Esophagus squamous epithelium (tissue), 5 donors: Measurements from ENCODE around the gene BEST2. TPM values are rescaled to one million over a fixed set of nuclear protein-coding genes. Genes with fewer than 3 reads are reported as not detected.

ENCODE experiments used
- DNase-seq: peaks from one replicate; lab custom pipeline; 2025; lab: John Stamatoyannopoulos, UW
- H3K27ac ChIP-seq, 4 donors: fragments of 200-600 bp; sonication (generic); one replicate each; pipeline ENCODE4 v1.5.1; 2016 to 2019; ENCODE audit warnings: mild to moderate bottlenecking in 1 of 4
- H3K27me3 ChIP-seq, 4 donors: fragments of 200-600 bp; sonication (generic); 1 replicate in 3 of 4; 2 replicates in 1 of 4; pipeline versions ENCODE4 v1.5.1 to v1.6.0; 2017 to 2021; ENCODE audit warnings: antibody characterized with exemption in 1 of 4
- H3K36me3 ChIP-seq, 3 donors: fragments of 200-600 bp; sonication (generic); one replicate each; pipeline ENCODE4 v1.5.1; 2016 to 2019
- H3K4me1 ChIP-seq, 3 donors: fragments of 200-600 bp; sonication (generic); one replicate each; pipeline ENCODE4 v1.5.1; 2017 to 2019
- H3K4me3 ChIP-seq, 4 donors: fragments of 200-600 bp; sonication (generic); 1 replicate in 3 of 4; 2 replicates in 1 of 4; pipeline ENCODE4 v1.5.1; 2016 to 2019; ENCODE audit warnings: mild to moderate bottlenecking in 2 of 4, moderate library complexity in 1 of 4
- H3K9me3 ChIP-seq, 3 donors: fragments of 200-600 bp; sonication (generic); one replicate each; pipeline ENCODE4 v1.5.1; 2016 to 2019
- POLR2A ChIP-seq, 4 donors: fragments of 450-650 bp; IDR thresholded peaks; one replicate each; pipeline ENCODE4 v1.6.1; 2017; ENCODE audit warnings: antibody characterized with exemption in 4 of 4, mild to moderate bottlenecking in 4 of 4, moderate library complexity in 3 of 4
- WGBS, 2 donors: methylation state at CpG; one replicate each; pipeline ENCODE4 v1.1.5; 2018; 5-methylcytosine and 5-hydroxymethylcytosine counted together
- intact Hi-C: fragments of 100-400 bp; cut with DNase I; formaldehyde crosslinking; loops from one replicate; pipeline ENCODE4 v1.15.0; 2022
- total RNA-seq, 4 donors: library from RNA; depleted of rRNA; stranded (reverse); fragments of >200 nt; gene quantifications; one replicate each; pipeline ENCODE4 v1.1.0, GENCODE V29; 2016
- TF ChIP-seq, protein P1 (sequence below), 6 experiments: fragments of 450-650 bp in 4 of 6; fragments of 200-600 bp in 2 of 6; sonication (generic) in 2 of 6; IDR thresholded peaks; one replicate each; pipeline ENCODE4 v1.5.1; 2016 to 2019; ENCODE audit warnings: antibody characterized with exemption in 6 of 6, mild to moderate bottlenecking in 4 of 6, moderate library complexity in 4 of 6
- donor health status: DM: yes; HTN: yes; CAD: no.

Gene BEST2
- total RNA-seq, 4 donors from 2014 or later = 0.27 to 1.3 TPM; not detected in 2

- Histone ChIP-seq H3K36me3 (peaks cover 13 to 52% (median 25%) of the 10 kb centered on the region in 3 donors), H3K27me3 (no peaks in the 10 kb centered on the region), H3K4me1 (peaks cover 22 to 38% (median 22%) of the 10 kb centered on the region in 3 donors), H3K27ac (no peak overlapping the region), H3K9me3 (no peaks in the 10 kb centered on the region), H3K4me3 (no peak overlapping the region)
- no peak for DNase-seq
- whole genome bisulfite sequencing, 2 donors = 72 to 100% methylated on average over 5 to 6 of the region's 9 CpGs
- intact Hi-C loops = no loop called here
- no peak for TF ChIP-seq POLR2A (IDR thresholded peaks at IDR 0.05)
- TF ChIP-seq, protein P1, sequence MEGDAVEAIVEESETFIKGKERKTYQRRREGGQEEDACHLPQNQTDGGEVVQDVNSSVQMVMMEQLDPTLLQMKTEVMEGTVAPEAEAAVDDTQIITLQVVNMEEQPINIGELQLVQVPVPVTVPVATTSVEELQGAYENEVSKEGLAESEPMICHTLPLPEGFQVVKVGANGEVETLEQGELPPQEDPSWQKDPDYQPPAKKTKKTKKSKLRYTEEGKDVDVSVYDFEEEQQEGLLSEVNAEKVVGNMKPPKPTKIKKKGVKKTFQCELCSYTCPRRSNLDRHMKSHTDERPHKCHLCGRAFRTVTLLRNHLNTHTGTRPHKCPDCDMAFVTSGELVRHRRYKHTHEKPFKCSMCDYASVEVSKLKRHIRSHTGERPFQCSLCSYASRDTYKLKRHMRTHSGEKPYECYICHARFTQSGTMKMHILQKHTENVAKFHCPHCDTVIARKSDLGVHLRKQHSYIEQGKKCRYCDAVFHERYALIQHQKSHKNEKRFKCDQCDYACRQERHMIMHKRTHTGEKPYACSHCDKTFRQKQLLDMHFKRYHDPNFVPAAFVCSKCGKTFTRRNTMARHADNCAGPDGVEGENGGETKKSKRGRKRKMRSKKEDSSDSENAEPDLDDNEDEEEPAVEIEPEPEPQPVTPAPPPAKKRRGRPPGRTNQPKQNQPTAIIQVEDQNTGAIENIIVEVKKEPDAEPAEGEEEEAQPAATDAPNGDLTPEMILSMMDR (IDR thresholded peaks at IDR 0.05) = no peak
These were observed 23.7 kb upstream of the BEST2 start for GRCh38 chr19:12727745-12728433.

- peaks cover 13 to 52% (median 25%) of the 10 kb centered on the region in 3 donors for H3K36me3 ChIP-seq
- H3K27ac ChIP-seq = no peak overlapping the region
- no peaks in the 10 kb centered on the region for H3K27me3 ChIP-seq
- no peak overlapping the region for H3K4me3 ChIP-seq
- TF ChIP-seq POLR2A (IDR thresholded peaks at IDR 0.05) = no peak
- TF ChIP-seq, protein P1 (IDR thresholded peaks at IDR 0.05) = no peak
- 73 to 92% methylated on average over 3 of the region's 3 CpGs for WGBS, 2 donors
- no peak for DNase-seq
- no peaks in the 10 kb centered on the region for H3K9me3 ChIP-seq
- intact Hi-C loops = no loop called here
- peaks cover 19 to 35% (median 28%) of the 10 kb centered on the region in 3 donors for H3K4me1 ChIP-seq
These were observed 21.5 kb upstream of the BEST2 start for GRCh38 chr19:12730064-12730463.

- H3K4me3 ChIP-seq = no peak overlapping the region
- H3K36me3 ChIP-seq = peaks cover 13 to 52% (median 25%) of the 10 kb centered on the region in 3 donors
- TF ChIP-seq POLR2A (IDR thresholded peaks at IDR 0.05) = no peak
- TF ChIP-seq, protein P1 (IDR thresholded peaks at IDR 0.05) = no peak
- no peak for DNase-seq
- intact Hi-C loops = no loop called here
- no peak overlapping the region for H3K27ac ChIP-seq
- H3K27me3 ChIP-seq = no peaks in the 10 kb centered on the region
- no peaks in the 10 kb centered on the region for H3K9me3 ChIP-seq
- peaks cover 21 to 48% (median 31%) of the 10 kb centered on the region in 3 donors for H3K4me1 ChIP-seq
- 78 to 83% methylated on average over 5 to 10 of the region's 24 CpGs for WGBS, 2 donors
These were observed 20.3 kb upstream of the BEST2 start for GRCh38 chr19:12731337-12731736.

GRCh38 chr19:12733369-12734214 lies 18.0 kb upstream of the BEST2 start:
- H3K9me3 ChIP-seq = no peaks in the 10 kb centered on the region
- no peak for DNase-seq
- H3K27me3 ChIP-seq = no peaks in the 10 kb centered on the region
- H3K36me3 ChIP-seq = peaks cover 12 to 41% (median 21%) of the 10 kb centered on the region in 3 donors
- TF ChIP-seq POLR2A (IDR thresholded peaks at IDR 0.05) = no peak
- TF ChIP-seq, protein P1 (IDR thresholded peaks at IDR 0.05) = peak in 1 of 6 experiments; percentile 33
- peak overlapping the region; percentile 84 to 93 (median 92) for H3K4me3 ChIP-seq
- H3K4me1 ChIP-seq = peaks cover 31 to 64% (median 43%) of the 10 kb centered on the region in 3 donors
- peak overlapping the region; percentile 94 to 98 (median 96) for H3K27ac ChIP-seq
- intact Hi-C loops = no loop called here
- WGBS, 2 donors = 0% methylated on average over 11 to 14 of the region's 15 CpGs
